Measurements from ENCODE around the gene RECK.
"Not testable (repeated sequence)": the region's sequence is repeated elsewhere in the genome, so short reads cannot be mapped to it uniquely, and the experiment has no call there.

RECK gene

DNA sequence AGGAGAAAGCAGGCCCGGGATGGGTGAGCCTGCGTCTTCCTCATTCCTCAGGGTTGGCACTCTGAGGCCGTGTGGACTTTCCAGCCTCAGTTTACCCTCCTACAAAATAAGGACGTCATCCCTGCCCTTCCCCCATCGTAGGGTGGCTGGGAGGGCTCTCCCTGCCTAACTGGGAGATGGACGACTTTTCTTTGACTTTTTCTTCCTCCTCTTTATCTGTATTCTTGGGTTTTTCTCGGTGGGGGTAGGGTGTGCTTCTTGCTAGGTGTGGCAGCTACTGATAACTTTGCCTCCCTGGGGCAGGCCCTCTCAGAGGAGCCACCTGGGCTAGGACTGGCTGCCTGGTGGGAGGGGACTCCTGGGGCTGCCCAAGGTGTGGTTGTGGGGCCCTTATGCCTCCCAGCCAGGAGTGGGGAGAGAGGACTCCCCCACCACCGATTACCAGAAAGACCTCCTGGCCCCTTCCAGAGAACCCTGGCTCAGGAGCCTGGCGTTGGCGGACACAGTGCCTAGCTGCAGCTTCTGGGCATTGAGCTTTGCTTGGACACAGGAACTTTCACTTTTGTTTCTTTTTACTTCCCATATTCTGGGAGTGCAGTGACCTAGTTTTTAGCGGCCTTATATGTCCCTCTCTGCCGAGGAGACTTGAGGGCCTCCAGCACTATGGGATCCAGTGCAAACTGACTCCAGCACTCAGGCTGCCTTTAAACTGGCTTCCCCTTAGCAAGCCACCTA lies 106.0 kb downstream of the RECK start:
- DNase-seq: no peak

GRCh38 chr9:36143245-36143641 lies 106.5 kb downstream of the RECK start:
- DNase-seq: no peak

DNA sequence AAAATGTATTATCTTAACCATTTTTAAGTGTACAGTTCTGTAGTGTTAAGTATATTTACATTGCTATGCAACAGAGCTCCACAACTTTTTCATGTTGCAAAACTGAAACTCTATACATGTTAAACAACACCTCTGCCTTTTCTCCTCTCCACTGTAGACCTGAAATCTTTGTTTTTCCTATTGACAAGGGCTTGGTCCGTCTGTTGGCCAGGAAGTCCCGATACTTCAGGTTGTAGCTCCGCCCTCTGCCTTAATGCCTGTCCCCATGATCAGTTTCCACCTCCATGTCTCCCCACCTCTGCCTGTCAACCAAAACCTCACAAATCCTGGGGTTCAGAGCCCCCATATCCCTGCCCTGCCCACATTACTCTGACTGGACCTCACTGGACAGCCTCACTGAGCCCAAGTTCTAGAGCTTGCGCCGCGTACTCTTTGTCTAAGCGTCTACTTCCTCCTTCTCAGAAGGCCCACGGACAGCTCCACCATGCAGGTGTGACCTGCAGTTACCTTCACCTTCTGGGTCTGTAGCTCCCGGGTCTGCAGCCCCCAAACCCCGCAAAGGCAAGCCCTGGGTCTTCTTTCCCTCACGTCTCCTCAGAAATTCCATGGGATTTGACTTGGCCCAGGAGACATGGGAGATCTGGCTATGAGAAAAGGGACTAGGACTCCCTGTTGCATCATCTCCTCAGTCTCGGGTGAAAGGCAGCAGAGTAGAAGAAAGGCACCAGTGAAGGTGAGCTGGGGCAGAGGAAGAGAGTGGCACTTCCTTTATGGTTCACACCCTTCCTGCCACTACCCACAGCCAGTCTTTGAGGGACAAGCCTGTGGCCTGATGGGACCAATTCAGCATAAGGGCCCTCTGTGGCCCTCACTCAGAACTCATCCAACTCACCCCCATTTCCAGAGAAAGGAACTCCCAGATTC lies 107.9 kb downstream of the RECK start:
- no peak for DNase-seq

GRCh38 chr9:36145970-36146369 lies 109.3 kb downstream of the RECK start:
- no peak for DNase-seq

GRCh38 chr9:36146651-36147050 lies 109.9 kb downstream of the RECK start:
- DNase-seq: no peak

- no peak for DNase-seq
Observed at GRCh38 chr9:36147441-36148175, 110.9 kb downstream of the RECK start.

DNA sequence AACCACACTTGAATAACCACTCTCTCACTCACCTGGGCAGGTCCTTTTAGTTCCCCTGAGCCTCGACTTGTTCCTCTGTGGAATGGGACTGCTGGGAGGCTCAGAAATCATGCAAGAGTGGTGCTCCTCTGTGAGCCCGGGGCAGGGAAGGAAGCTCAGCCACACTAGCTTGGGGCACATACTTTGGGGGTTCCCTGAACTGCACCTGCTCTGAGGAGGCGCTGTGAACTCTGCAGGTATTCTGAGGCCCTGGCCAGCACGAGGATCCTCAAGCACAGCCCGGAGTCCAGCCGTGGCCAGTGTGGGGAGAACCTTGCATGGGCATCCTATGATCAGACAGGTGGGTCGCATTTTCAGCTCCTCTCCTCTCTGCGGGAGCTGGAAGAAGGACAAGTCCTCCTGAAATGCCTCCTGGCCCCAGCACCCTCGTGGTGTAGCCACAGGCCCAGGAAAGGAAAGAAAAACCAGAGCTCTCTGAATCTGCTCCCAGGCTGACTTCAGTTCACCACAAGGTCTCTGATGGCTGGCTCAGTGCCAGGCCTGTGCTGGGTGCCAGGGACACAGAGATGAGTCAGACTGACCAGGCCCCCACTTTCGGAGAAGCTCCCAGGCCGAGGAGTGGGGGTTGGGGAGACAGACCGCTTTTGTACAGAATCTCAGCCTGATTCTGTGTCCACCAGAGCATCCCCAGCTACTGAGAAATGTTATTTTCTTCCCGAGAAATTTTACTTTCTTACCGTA lies 111.8 kb downstream of the RECK start:
- no peak for DNase-seq

GRCh38 chr9:36149197-36149596 lies 112.5 kb downstream of the RECK start:
- DNase-seq: no peak

DNA sequence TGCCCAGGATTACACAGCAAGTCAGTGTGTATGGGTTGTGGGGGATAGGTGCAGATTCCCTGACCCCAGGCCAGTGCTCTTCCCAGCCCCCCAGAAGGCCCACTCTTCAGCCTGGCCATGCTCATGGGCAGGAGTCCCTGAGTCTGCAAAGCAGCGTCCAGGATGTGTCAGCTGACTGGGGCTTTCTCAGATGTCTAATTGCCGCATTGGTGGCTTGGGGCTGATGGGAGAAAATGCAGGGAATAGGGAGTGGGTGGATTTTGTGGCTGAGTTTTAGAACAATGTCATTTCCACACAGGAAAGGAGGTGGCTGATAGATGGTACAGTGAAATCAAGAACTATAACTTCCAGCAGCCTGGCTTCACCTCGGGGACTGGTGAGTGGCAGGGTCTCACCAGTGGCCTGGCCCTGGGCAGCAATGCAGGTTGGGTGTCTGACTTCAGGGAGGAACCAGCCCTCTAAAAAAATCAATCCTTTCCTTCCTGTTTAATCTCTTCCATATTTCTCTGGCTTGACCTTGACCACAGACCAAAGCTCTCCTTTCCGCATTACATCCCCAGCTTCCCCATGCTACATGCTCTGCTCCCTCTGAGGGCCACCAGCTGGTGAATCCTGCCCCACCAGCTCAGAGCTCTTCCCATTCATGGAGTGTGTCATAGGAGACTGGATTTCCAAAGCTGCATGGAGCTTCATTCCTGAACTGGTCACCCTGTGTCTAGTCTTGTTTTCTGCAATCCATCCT lies 114.0 kb downstream of the RECK start:
- no peak for DNase-seq

DNA sequence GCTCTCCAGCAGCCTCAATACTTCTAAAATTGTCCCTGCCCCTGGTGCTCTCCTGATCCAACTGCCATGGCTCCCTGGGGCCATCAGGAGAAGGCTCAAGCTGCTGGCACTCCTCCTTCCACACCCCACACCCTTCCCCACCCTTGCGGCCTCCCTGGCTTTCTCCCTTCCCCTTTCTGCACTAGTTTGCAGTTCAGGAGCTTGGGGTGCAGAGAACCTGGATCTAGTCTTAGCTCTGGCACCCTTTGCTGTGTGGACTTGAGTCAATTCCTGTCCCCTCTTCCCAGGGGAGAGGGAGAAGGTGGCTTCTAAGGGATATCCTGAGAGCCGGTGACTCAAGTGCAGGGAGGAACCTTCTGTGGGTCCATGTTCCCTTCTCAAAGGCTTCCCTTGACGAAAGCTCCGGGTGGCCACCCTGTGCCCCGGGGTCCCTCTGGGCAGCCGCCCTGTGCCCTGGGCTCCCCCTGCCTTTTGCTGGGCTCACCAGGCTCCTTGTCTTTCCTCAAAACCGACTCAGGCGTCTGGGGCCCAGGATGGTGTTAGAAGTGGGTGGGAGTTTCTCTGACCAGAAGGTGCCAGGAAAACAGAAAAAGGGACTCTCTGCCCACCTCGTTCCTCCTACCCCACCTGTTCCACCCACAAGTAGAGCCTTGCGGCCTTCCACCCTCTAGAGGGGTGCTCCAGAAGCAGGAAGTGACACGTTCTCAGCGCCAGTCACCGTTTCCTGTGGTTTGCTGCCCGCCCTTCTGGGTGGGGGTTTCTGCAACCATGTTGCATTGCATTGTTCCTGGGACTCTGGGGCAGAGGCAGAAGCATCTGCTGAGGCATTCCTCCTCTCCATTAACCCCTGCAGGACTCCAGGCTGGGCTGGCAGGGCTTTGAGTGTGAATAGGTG lies 114.8 kb downstream of the RECK start:
- DNase-seq: no peak

GRCh38 chr9:36152741-36153438 lies 116.2 kb downstream of the RECK start:
- DNase-seq: no peak

- no peak for DNase-seq
Observed at GRCh38 chr9:36153746-36154145, 117.0 kb downstream of the RECK start.

- DNase-seq: no peak
Observed at GRCh38 chr9:36154331-36154952, 117.7 kb downstream of the RECK start.

- no peak for DNase-seq
Observed at GRCh38 chr9:36156116-36156515, 119.4 kb downstream of the RECK start.

DNA sequence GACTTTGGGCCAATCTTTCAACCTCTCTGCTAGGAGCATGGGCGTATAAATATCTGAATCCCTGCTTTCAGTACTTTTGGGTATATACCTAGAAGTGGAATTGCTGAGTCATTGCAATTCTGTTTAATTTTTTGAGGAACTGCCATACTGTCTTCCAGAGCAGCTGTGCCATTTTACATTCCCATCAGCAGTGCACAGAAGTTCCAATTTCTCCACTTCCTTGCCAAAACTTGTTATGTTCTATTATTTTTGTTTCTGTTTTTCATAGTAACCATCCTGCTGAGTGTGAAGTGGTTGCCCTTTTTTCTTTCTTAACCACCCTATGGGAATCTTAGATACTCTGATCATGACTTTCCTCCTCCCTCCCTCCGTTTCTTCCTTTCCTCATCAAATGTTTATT lies 121.4 kb downstream of the RECK start:
- DNase-seq: no peak

- DNase-seq: no peak
Observed at GRCh38 chr9:36158917-36159316, 122.2 kb downstream of the RECK start.

DNA sequence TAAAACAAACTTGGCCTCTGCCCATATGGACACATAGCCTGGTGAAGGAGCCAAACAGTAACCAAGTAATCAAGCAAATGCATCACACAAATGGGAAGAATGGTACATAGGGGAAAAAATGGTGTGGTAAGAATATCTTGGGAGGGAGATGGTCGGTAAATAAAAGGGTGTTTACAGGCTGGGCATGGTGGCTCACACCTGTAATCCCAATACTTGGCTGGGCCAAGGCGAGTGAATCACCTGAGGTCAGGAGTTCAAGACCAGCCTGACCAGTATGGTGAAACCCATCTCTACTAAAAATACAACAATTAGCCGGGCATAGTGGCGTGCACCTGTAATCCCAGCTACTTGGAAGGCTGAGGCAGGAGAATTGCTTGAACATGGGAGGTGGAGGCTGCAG lies 122.8 kb downstream of the RECK start:
- DNase-seq: not testable (repeated sequence)

- DNase-seq: not testable (repeated sequence)
Observed at GRCh38 chr9:36160126-36160525, 123.4 kb downstream of the RECK start.

GRCh38 chr9:36161187-36161586 lies 124.5 kb downstream of the RECK start:
- no peak for DNase-seq
